Liver (tissue), 9 donors: ENCODE data around the gene FAM151A. TPM values are rescaled to one million over a fixed set of nuclear protein-coding genes. Genes with fewer than 3 reads are reported as not detected.

Experiments
- DNase-seq: peaks from one replicate; pipeline ENCODE4 v3.0.0-alpha.2; 2017; ENCODE audit warnings: low spot score
- H3K27ac ChIP-seq, 2 donors: one replicate each; pipeline ENCODE4 v1.7.0; 2013; ENCODE audit warnings: inconsistent platforms in 2 of 2, low read length in 2 of 2, control low read depth in 1 of 2, low read depth in 1 of 2, mild to moderate bottlenecking in 1 of 2
- H3K27me3 ChIP-seq, 4 donors: one replicate each; pipeline versions ENCODE4 v1.6.1 to v1.7.0; 2013; ENCODE audit warnings: low read length in 3 of 4, inconsistent platforms in 1 of 4, mild to moderate bottlenecking in 1 of 4, moderate library complexity in 1 of 4; ENCODE audit not compliant: control insufficient read depth in 4 of 4, insufficient read depth in 4 of 4
- H3K36me3 ChIP-seq, 4 donors: one replicate each; pipeline versions ENCODE4 v1.6.1 to v1.7.0; 2013; ENCODE audit warnings: low read length in 3 of 4, mild to moderate bottlenecking in 3 of 4, low read depth in 1 of 4, moderate library complexity in 1 of 4; ENCODE audit not compliant: control insufficient read depth in 4 of 4, insufficient read depth in 3 of 4
- H3K4me1 ChIP-seq, 4 donors: one replicate each; pipeline versions ENCODE4 v1.6.1 to v1.7.0; 2013; ENCODE audit warnings: low read length in 3 of 4, mild to moderate bottlenecking in 3 of 4, moderate library complexity in 1 of 4; ENCODE audit not compliant: control insufficient read depth in 4 of 4, insufficient read depth in 4 of 4
- H3K4me3 ChIP-seq, 3 donors: one replicate each; pipeline versions ENCODE4 v1.6.1 to v1.7.0; 2013; ENCODE audit warnings: low read length in 3 of 3, control low read depth in 1 of 3, low read depth in 1 of 3, mild to moderate bottlenecking in 1 of 3
- H3K9ac ChIP-seq, 2 donors: one replicate each; pipeline ENCODE4 v1.7.0; 2013; ENCODE audit warnings: low read length in 2 of 2, mild to moderate bottlenecking in 2 of 2, moderate library complexity in 2 of 2, control low read depth in 1 of 2, low read depth in 1 of 2
- H3K9me3 ChIP-seq, 4 donors: one replicate each; pipeline versions ENCODE4 v1.6.1 to v1.7.0; 2013; ENCODE audit warnings: low read length in 3 of 4; ENCODE audit not compliant: control insufficient read depth in 4 of 4
- EGR1 ChIP-seq, 2 donors: IDR thresholded peaks; 2 replicates each; pipeline ENCODE4 v1.6.1; 2016 to 2018; ENCODE audit warnings: antibody characterized with exemption in 2 of 2, low read depth in 2 of 2
- FOXA2 ChIP-seq: IDR thresholded peaks from 2 replicates; pipeline ENCODE4 v1.6.1; 2016; ENCODE audit warnings: antibody characterized with exemption
- GABPA ChIP-seq, 2 donors: IDR thresholded peaks in 1 of 2; conservative IDR thresholded peaks in 1 of 2; 2 replicates each; pipeline ENCODE4 v1.6.1; 2016; ENCODE audit warnings: antibody characterized with exemption in 2 of 2, mild to moderate bottlenecking in 1 of 2, moderate library complexity in 1 of 2
- HNF4A ChIP-seq, 2 donors: conservative IDR thresholded peaks; 2 replicates each; pipeline ENCODE4 v1.6.1; 2016; ENCODE audit warnings: antibody characterized with exemption in 2 of 2, mild to moderate bottlenecking in 2 of 2
- HNF4G ChIP-seq: IDR thresholded peaks from 2 replicates; pipeline ENCODE4 v1.6.1; 2016; ENCODE audit warnings: antibody characterized with exemption
- JUND ChIP-seq, 2 donors: IDR thresholded peaks; 2 replicates each; pipeline ENCODE4 v1.6.1; 2016; ENCODE audit warnings: antibody characterized with exemption in 2 of 2
- RAD21 ChIP-seq, 2 donors: IDR thresholded peaks; 2 replicates each; pipeline ENCODE4 v1.6.1; 2016; ENCODE audit warnings: antibody characterized with exemption in 2 of 2, mild to moderate bottlenecking in 2 of 2
- RXRA ChIP-seq, 2 donors: IDR thresholded peaks; 2 replicates each; pipeline ENCODE4 v1.6.1; 2017 to 2018; ENCODE audit warnings: antibody characterized with exemption in 2 of 2, mild to moderate bottlenecking in 1 of 2
- SP1 ChIP-seq: IDR thresholded peaks from 2 replicates; pipeline ENCODE4 v1.6.1; 2018; ENCODE audit warnings: antibody characterized with exemption, mild to moderate bottlenecking
- TAF1 ChIP-seq: conservative IDR thresholded peaks from 2 replicates; pipeline ENCODE4 v1.6.1; 2016; ENCODE audit warnings: antibody characterized with exemption, mild to moderate bottlenecking
- YY1 ChIP-seq: IDR thresholded peaks from 2 replicates; pipeline ENCODE4 v1.6.1; 2016; ENCODE audit warnings: antibody characterized with exemption, mild to moderate bottlenecking
- WGBS: extraction: QIAGEN DNeasy Blood & Tissue Kit; methylation state at CpG from one replicate; pipeline ENCODE4 v1.1.7; 2013; 5-methylcytosine and 5-hydroxymethylcytosine counted together
- polyA plus RNA-seq, 2 donors: library from polyadenylated mRNA; stranded (reverse) in 1 of 2; unstranded in 1 of 2; fragments of 200-250 nt in 1 of 2; fragments of >200 nt in 1 of 2; fragmentation: Nextera tagmentation in 1 of 2; extraction: Ambion mirVana in 1 of 2; gene quantifications; one replicate each; pipeline versions ENCODE4 v1.2.1 to v1.2.3, GENCODE V29; 2013 to 2015
- total RNA-seq, 2 donors: library from RNA; depleted of rRNA; stranded (reverse); fragments of >200 nt; gene quantifications; one replicate each; pipeline ENCODE4 v1.2.3, GENCODE V29; 2014
- TF ChIP-seq, protein P1 (sequence below): IDR thresholded peaks from 2 replicates; pipeline ENCODE4 v1.6.1; 2016; ENCODE audit warnings: antibody characterized with exemption
- TF ChIP-seq, protein P2 (sequence below): fragments of 150-350 bp; IDR thresholded peaks from 2 replicates; pipeline ENCODE4 v1.5.1; 2017; ENCODE audit warnings: improper control_type of control experiment, low read depth, low read length; ENCODE audit not compliant: missing input control
- TF ChIP-seq, protein P3 (sequence below): IDR thresholded peaks from 2 replicates; pipeline ENCODE4 v1.6.1; 2016; ENCODE audit warnings: antibody characterized with exemption, mild to moderate bottlenecking
- TF ChIP-seq, protein P4 (sequence below): IDR thresholded peaks from 2 replicates; pipeline ENCODE4 v1.6.1; 2016; ENCODE audit warnings: antibody characterized with exemption
- donor health status: healthy.
- donor health status: healthy.
- donor health status: healthy.
- donor health status: healthy.
- donor health status: healthy.

Gene FAM151A
- total and polyA plus RNA-seq, 4 donors, result 1.5 to 25.1 (median 4.7) TPM

DNA sequence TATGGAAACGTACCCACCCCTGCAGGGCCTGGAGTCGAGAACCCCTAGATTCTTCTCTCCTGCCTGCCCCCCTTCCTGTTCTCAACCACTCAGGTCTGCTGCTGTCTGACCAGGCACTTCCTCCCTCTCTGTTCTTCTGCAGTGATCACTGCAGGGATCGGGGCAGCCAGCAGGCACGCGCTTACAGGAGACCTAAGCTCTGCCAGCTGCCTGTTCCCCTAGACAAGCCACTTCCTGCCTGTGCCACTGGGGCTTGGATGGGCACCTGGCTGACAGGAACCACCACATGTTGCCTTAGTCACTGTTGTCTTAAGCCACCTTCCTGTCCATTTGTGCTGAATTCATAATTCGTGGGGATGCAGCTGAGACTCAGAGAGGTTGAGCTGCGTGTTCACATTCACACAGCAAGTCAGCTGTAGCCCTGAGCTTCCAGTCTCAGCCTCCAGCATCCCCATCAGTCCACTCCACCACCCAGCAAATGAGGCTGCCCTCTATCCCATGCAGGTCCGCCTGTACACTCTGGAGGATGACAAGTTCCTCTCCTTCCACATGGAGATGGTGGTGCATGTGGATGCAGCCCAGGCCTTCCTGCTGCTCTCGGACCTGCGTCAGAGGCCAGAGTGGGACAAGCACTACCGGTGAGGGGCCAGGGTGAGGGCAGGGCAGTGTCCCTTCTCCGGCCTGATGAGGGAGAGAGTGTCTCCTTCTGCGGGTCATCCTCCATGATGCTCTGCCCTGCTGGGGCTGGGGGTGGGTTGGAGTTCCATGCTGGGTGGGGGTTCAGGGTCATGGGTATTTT, 18.6 kb downstream of the FAM151A start:
- Histone ChIP-seq H3K4me1 (no peaks in the 10 kb centered on the region), H3K27me3 (no peaks in the 10 kb centered on the region), H3K27ac (no peak overlapping the region), H3K9me3 (no peaks in the 10 kb centered on the region), H3K9ac (no peak overlapping the region), H3K4me3 (no peak overlapping the region), H3K36me3 (peaks cover 0 to 4% (median 0%) of the 10 kb centered on the region in 4 donors)
- WGBS, result 88% methylated on average over 13 of the region's 13 CpGs
- no peak for DNase-seq
- TF ChIP-seq RXRA (IDR thresholded peaks at IDR 0.05) (no peak), JUND (IDR thresholded peaks at IDR 0.05) (no peak), EGR1 (IDR thresholded peaks at IDR 0.05; ENCODE audit: low read depth in 2 of 2) (no peak), SP1 (no peak), RAD21 (IDR thresholded peaks at IDR 0.05) (no peak), FOXA2 (no peak)
- TF ChIP-seq, protein P1, sequence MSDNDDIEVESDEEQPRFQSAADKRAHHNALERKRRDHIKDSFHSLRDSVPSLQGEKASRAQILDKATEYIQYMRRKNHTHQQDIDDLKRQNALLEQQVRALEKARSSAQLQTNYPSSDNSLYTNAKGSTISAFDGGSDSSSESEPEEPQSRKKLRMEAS, result no peak

DNA sequence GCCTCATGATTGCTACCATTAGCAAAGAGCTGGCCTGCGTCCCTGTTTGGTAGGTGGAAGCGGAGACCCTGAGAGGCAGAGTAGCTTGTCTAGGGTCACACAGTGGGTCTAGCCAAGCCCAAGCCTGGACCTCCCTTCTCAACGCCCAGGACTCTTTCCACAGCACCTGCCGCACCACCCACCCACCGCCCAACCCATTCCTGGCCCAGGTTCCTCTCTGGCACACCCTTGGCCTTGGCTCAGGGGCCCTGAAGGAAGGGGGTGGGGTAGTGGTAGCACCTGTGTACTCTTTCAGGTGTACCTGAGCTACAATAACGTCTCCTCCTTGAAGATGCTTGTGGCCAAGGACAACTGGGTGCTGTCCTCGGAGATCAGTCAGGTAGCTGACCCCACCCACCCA, 19.3 kb downstream of the FAM151A start:
- Histone ChIP-seq H3K4me3 (no peak overlapping the region), H3K9me3 (no peaks in the 10 kb centered on the region), H3K36me3 (peaks cover 0 to under 1% (median 0%) of the 10 kb centered on the region in 4 donors), H3K27me3 (no peaks in the 10 kb centered on the region), H3K9ac (no peak overlapping the region), H3K4me1 (no peaks in the 10 kb centered on the region), H3K27ac (no peak overlapping the region)
- DNase-seq, result no peak
- TF ChIP-seq FOXA2 (no peak), JUND (IDR thresholded peaks at IDR 0.05) (no peak), SP1 (no peak), TAF1 (no peak), HNF4A (conservative IDR thresholded peaks at IDR 0.05) (no peak), GABPA (IDR thresholded peaks at IDR 0.05 in 1 of 2, conservative IDR thresholded peaks at IDR 0.05 in 1 of 2) (no peak), RAD21 (IDR thresholded peaks at IDR 0.05) (no peak), YY1 (no peak), HNF4G (no peak)
- TF ChIP-seq, protein P1, result no peak
- TF ChIP-seq, protein P2, sequence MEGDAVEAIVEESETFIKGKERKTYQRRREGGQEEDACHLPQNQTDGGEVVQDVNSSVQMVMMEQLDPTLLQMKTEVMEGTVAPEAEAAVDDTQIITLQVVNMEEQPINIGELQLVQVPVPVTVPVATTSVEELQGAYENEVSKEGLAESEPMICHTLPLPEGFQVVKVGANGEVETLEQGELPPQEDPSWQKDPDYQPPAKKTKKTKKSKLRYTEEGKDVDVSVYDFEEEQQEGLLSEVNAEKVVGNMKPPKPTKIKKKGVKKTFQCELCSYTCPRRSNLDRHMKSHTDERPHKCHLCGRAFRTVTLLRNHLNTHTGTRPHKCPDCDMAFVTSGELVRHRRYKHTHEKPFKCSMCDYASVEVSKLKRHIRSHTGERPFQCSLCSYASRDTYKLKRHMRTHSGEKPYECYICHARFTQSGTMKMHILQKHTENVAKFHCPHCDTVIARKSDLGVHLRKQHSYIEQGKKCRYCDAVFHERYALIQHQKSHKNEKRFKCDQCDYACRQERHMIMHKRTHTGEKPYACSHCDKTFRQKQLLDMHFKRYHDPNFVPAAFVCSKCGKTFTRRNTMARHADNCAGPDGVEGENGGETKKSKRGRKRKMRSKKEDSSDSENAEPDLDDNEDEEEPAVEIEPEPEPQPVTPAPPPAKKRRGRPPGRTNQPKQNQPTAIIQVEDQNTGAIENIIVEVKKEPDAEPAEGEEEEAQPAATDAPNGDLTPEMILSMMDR, result no peak
- TF ChIP-seq, protein P3, sequence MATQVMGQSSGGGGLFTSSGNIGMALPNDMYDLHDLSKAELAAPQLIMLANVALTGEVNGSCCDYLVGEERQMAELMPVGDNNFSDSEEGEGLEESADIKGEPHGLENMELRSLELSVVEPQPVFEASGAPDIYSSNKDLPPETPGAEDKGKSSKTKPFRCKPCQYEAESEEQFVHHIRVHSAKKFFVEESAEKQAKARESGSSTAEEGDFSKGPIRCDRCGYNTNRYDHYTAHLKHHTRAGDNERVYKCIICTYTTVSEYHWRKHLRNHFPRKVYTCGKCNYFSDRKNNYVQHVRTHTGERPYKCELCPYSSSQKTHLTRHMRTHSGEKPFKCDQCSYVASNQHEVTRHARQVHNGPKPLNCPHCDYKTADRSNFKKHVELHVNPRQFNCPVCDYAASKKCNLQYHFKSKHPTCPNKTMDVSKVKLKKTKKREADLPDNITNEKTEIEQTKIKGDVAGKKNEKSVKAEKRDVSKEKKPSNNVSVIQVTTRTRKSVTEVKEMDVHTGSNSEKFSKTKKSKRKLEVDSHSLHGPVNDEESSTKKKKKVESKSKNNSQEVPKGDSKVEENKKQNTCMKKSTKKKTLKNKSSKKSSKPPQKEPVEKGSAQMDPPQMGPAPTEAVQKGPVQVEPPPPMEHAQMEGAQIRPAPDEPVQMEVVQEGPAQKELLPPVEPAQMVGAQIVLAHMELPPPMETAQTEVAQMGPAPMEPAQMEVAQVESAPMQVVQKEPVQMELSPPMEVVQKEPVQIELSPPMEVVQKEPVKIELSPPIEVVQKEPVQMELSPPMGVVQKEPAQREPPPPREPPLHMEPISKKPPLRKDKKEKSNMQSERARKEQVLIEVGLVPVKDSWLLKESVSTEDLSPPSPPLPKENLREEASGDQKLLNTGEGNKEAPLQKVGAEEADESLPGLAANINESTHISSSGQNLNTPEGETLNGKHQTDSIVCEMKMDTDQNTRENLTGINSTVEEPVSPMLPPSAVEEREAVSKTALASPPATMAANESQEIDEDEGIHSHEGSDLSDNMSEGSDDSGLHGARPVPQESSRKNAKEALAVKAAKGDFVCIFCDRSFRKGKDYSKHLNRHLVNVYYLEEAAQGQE, result no peak
- TF ChIP-seq, protein P4, sequence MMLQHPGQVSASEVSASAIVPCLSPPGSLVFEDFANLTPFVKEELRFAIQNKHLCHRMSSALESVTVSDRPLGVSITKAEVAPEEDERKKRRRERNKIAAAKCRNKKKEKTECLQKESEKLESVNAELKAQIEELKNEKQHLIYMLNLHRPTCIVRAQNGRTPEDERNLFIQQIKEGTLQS, result no peak
- 90% methylated on average over 7 of the region's 7 CpGs for WGBS
